Medulla oblongata (tissue), 1 donor: Measurements from ENCODE around the gene GMCL2.

Experiments
- DNase-seq: peaks from one replicate; pipeline ENCODE4 v3.0.0-alpha.2; 2015; ENCODE audit errors: extremely low spot score

GMCL2 gene

GRCh38 chr5:178222292-178222691 is 35.1 kb upstream of the GMCL2 start:
- DNase-seq, result no peak

- no peak for DNase-seq
Observed at GRCh38 chr5:178221853-178222252, 34.7 kb upstream of the GMCL2 start.

GRCh38 chr5:178221282-178221681 is 34.1 kb upstream of the GMCL2 start:
- no peak for DNase-seq

GRCh38 chr5:178218827-178219226 is 31.7 kb upstream of the GMCL2 start:
- no peak for DNase-seq

- DNase-seq, result no peak
Observed at GRCh38 chr5:178218237-178218776, 31.1 kb upstream of the GMCL2 start.

GRCh38 chr5:178216779-178217178 is 29.6 kb upstream of the GMCL2 start:
- DNase-seq, result no peak

- no peak for DNase-seq
Observed at GRCh38 chr5:178216088-178216534, 28.9 kb upstream of the GMCL2 start.

- no peak for DNase-seq
Observed at GRCh38 chr5:178215280-178216002, 28.3 kb upstream of the GMCL2 start.

- DNase-seq, result no peak
Observed at GRCh38 chr5:178214160-178214803, 27.1 kb upstream of the GMCL2 start.

GRCh38 chr5:178213748-178214151 is 26.6 kb upstream of the GMCL2 start:
- no peak for DNase-seq

GRCh38 chr5:178213003-178213461 is 25.9 kb upstream of the GMCL2 start:
- DNase-seq, result no peak

GRCh38 chr5:178212241-178213002 is 25.3 kb upstream of the GMCL2 start:
- DNase-seq, result no peak

GRCh38 chr5:178211095-178212048 is 24.2 kb upstream of the GMCL2 start:
- DNase-seq, result no peak

GRCh38 chr5:178210686-178211085 is 23.5 kb upstream of the GMCL2 start:
- no peak for DNase-seq

- no peak for DNase-seq
Observed at GRCh38 chr5:178210073-178210535, 22.9 kb upstream of the GMCL2 start.

GRCh38 chr5:178209334-178210072 is 22.3 kb upstream of the GMCL2 start:
- DNase-seq, result no peak

GRCh38 chr5:178208540-178209227 is 21.5 kb upstream of the GMCL2 start:
- no peak for DNase-seq

GRCh38 chr5:178207917-178208280 is 20.7 kb upstream of the GMCL2 start:
- DNase-seq, result no peak

- DNase-seq, result no peak
Observed at GRCh38 chr5:178207183-178207916, 20.2 kb upstream of the GMCL2 start.
